CD4-positive, alpha-beta T cell treated with Interleukin-17A for 4 hours (primary cell): ENCODE measurements around the gene SLC44A4.

Experiments used
- DNase-seq: peaks from one replicate; pipeline ENCODE4 v3.0.0-alpha.2; 2020; ENCODE audit warnings: mixed read lengths

SLC44A4 gene

GRCh38 chr6:31900917-31901414, 22.2 kb upstream of the SLC44A4 start:
- no peak for DNase-seq

GRCh38 chr6:31899882-31900722, 21.3 kb upstream of the SLC44A4 start:
- DNase-seq: no peak

GRCh38 chr6:31899215-31899614, 20.4 kb upstream of the SLC44A4 start:
- no peak for DNase-seq

GRCh38 chr6:31898383-31899011, 19.7 kb upstream of the SLC44A4 start:
- peak; percentile 55 for DNase-seq

GRCh38 chr6:31897612-31898382, 19.0 kb upstream of the SLC44A4 start, which contains the start of gene EHMT2:
TSS of gene EHMT2 (minus strand) at chr6:31897698. CDS start at chr6:31897677, 21 bp downstream.
- peak; percentile 86 for DNase-seq

GRCh38 chr6:31896856-31897611, 18.2 kb upstream of the SLC44A4 start:
- DNase-seq: peak; percentile 8

GRCh38 chr6:31896493-31896855, 17.7 kb upstream of the SLC44A4 start:
- no peak for DNase-seq

- no peak for DNase-seq
Observed at GRCh38 chr6:31892821-31893220, 14.0 kb upstream of the SLC44A4 start.

GRCh38 chr6:31889331-31889972, 10.7 kb upstream of the SLC44A4 start:
- no peak for DNase-seq

GRCh38 chr6:31888276-31889258, 9.8 kb upstream of the SLC44A4 start:
- DNase-seq: peak; percentile 73

- no peak for DNase-seq
Observed at GRCh38 chr6:31887173-31888007, 8.6 kb upstream of the SLC44A4 start.

GRCh38 chr6:31886541-31886991, 7.8 kb upstream of the SLC44A4 start:
- DNase-seq: no peak

- no peak for DNase-seq
Observed at GRCh38 chr6:31884528-31885035, 5.8 kb upstream of the SLC44A4 start.

GRCh38 chr6:31883676-31884075, 4.9 kb upstream of the SLC44A4 start:
- DNase-seq: no peak

GRCh38 chr6:31882344-31882743, 3.5 kb upstream of the SLC44A4 start:
- DNase-seq: no peak

- no peak for DNase-seq
Observed at GRCh38 chr6:31881136-31881859, 2.5 kb upstream of the SLC44A4 start.

- no peak for DNase-seq
Observed at GRCh38 chr6:31880616-31881015, 1.8 kb upstream of the SLC44A4 start.

- DNase-seq: no peak
Observed at GRCh38 chr6:31879901-31880300, 1.1 kb upstream of the SLC44A4 start.

- DNase-seq: no peak
Observed at GRCh38 chr6:31879143-31879542, 346 bp upstream of the SLC44A4 start.
